ENCODE measurements around the gene DIP2C. TPM values are rescaled to one million over a fixed set of nuclear protein-coding genes. Genes with fewer than 3 reads are reported as not detected.

Gene DIP2C
- total and polyA plus RNA-seq, 8 donors = 2.4 to 40.1 (median 21.0) TPM

DNA sequence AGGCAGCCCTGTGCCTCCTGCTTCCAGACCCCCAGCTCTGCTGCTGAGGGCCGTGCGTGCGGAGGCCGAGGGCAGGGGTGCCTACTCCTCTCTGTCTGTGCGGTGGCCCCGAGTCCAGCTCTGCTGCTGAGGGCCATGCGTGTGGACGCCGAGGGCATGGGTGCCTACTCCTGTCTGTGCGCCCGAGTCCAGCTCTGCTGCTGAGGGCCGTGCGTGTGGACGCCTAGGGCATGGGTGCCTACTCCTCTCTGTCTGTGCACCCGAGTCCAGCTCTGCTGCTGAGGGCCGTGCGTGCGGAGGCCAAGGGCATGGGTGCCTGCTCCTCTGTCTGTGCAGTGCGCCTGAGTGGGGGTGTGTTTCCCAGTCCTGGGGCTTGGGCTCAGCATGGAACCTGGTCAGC lies 411.5 kb downstream of the DIP2C start:
- intact Hi-C loops (cut with DNase I; ENCODE audit: low total_unique reads) = no loop called here
- Histone ChIP-seq H3K36me3 (peaks cover 24 to 84% (median 79%) of the 10 kb centered on the region in 4 donors), H3K4me3 (no peak overlapping the region), H3K9me3 (no peaks in the 10 kb centered on the region), H3K27ac (no peak overlapping the region), H3K27me3 (no peaks in the 10 kb centered on the region), H3K4me1 (no peaks in the 10 kb centered on the region)
- WGBS, 5 donors = 94 to 98% (median 95%) methylated on average over 7 to 19 of the region's 19 CpGs
- TF ChIP-seq POLR2A (IDR thresholded peaks at IDR 0.05) (no peak), EP300 (IDR thresholded peaks at IDR 0.05) (no peak), POLR2AphosphoS5 (IDR thresholded peaks at IDR 0.05) (no peak)
- TF ChIP-seq, protein P1, sequence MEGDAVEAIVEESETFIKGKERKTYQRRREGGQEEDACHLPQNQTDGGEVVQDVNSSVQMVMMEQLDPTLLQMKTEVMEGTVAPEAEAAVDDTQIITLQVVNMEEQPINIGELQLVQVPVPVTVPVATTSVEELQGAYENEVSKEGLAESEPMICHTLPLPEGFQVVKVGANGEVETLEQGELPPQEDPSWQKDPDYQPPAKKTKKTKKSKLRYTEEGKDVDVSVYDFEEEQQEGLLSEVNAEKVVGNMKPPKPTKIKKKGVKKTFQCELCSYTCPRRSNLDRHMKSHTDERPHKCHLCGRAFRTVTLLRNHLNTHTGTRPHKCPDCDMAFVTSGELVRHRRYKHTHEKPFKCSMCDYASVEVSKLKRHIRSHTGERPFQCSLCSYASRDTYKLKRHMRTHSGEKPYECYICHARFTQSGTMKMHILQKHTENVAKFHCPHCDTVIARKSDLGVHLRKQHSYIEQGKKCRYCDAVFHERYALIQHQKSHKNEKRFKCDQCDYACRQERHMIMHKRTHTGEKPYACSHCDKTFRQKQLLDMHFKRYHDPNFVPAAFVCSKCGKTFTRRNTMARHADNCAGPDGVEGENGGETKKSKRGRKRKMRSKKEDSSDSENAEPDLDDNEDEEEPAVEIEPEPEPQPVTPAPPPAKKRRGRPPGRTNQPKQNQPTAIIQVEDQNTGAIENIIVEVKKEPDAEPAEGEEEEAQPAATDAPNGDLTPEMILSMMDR (IDR thresholded peaks at IDR 0.05) = no peak
- no peak for DNase-seq

GRCh38 chr10:275680-276079 lies 413.8 kb downstream of the DIP2C start:
- Histone ChIP-seq H3K36me3 (peaks cover 12 to 70% (median 58%) of the 10 kb centered on the region in 4 donors), H3K4me1 (no peaks in the 10 kb centered on the region), H3K27me3 (no peaks in the 10 kb centered on the region), H3K9me3 (no peaks in the 10 kb centered on the region), H3K27ac (no peak overlapping the region), H3K4me3 (no peak overlapping the region)
- TF ChIP-seq POLR2AphosphoS5 (IDR thresholded peaks at IDR 0.05) = no peak
- TF ChIP-seq, protein P1 (IDR thresholded peaks at IDR 0.05) = no peak
- TF ChIP-seq POLR2A (IDR thresholded peaks at IDR 0.05) = no peak
- TF ChIP-seq EP300 (IDR thresholded peaks at IDR 0.05) = no peak
- intact Hi-C loops (cut with DNase I; ENCODE audit: low total_unique reads) = no loop called here
- 94 to 96% (median 95%) methylated on average over 12 to 18 of the region's 18 CpGs for WGBS, 5 donors
- peak in 1 of 2 donors; percentile 16 for DNase-seq

GRCh38 chr10:274866-275265 lies 414.6 kb downstream of the DIP2C start:
- DNase-seq = no peak
- no peak overlapping the region for H3K27ac ChIP-seq
- 79 to 93% (median 90%) methylated on average over 2 of the region's 2 CpGs for WGBS, 5 donors
- H3K4me1 ChIP-seq = no peaks in the 10 kb centered on the region
- TF ChIP-seq EP300 (IDR thresholded peaks at IDR 0.05) = no peak
- TF ChIP-seq, protein P1 (IDR thresholded peaks at IDR 0.05) = no peak
- H3K9me3 ChIP-seq = no peaks in the 10 kb centered on the region
- H3K4me3 ChIP-seq = no peak overlapping the region
- intact Hi-C loops (cut with DNase I; ENCODE audit: low total_unique reads) = no loop called here
- H3K36me3 ChIP-seq = peaks cover 12 to 61% (median 50%) of the 10 kb centered on the region in 4 donors
- H3K27me3 ChIP-seq = no peaks in the 10 kb centered on the region

GRCh38 chr10:273088-273487 lies 416.4 kb downstream of the DIP2C start:
- peak in 1 of 2 donors; percentile 24 for DNase-seq
- 96 to 97% (median 97%) methylated on average over 16 of the region's 16 CpGs for WGBS, 5 donors

More at GRCh38 chr10:273088-273487, 416.4 kb downstream of the DIP2C start:
- peaks cover 5 to 44% (median 32%) of the 10 kb centered on the region in 4 donors for H3K36me3 ChIP-seq
- H3K4me3 ChIP-seq = no peak overlapping the region
- H3K4me1 ChIP-seq = no peaks in the 10 kb centered on the region
- no peaks in the 10 kb centered on the region for H3K9me3 ChIP-seq
- no peaks in the 10 kb centered on the region for H3K27me3 ChIP-seq
- no peak overlapping the region for H3K27ac ChIP-seq
- intact Hi-C loops (cut with DNase I; ENCODE audit: low total_unique reads) = no loop called here
- TF ChIP-seq POLR2A (IDR thresholded peaks at IDR 0.05) (no peak), POLR2AphosphoS5 (IDR thresholded peaks at IDR 0.05) (no peak), EP300 (IDR thresholded peaks at IDR 0.05) (no peak)
- TF ChIP-seq, protein P1 (IDR thresholded peaks at IDR 0.05) = no peak

All from stomach (tissue), 9 donors.